ENCODE results near the gene LY6G5C.

The LY6G5C gene

DNA sequence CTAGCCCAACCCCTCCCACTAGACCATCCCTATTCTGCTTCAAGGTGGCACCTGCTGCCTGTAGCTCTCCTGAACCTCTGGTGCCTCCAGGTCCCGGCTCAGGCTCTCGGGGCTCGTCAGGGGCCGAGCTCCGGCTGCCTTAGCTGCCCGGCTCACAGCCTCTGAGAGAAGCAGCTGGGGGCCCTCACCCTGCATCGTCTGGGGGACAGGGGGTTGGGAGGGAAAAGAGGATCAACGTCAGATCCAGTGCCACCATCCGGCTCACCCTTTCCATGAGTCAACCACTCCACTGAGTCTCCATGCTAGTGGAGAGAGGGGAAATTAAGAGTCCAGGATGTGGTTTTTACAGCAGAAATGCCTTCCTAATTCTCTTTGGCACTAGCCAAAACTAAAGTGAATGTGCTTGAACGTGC, 41.4 kb downstream of the LY6G5C start:
- in situ Hi-C loops (cut with MboI; ENCODE audit: low pct_unique_long_range_greater_than_20kb, low sequenced_read_pairs, unreplicated experiment) = no loop called here
- TF ChIP-seq CTCF (IDR thresholded peaks at IDR 0.05; ENCODE audit: extremely low read depth, insufficient read depth, missing control alignments) = no peak
- no peak for DNase-seq (ENCODE audit: low spot score)

GRCh38 chr6:31639043-31639442, 41.8 kb downstream of the LY6G5C start:
- in situ Hi-C loops (cut with MboI; ENCODE audit: low pct_unique_long_range_greater_than_20kb, low sequenced_read_pairs, unreplicated experiment) = no loop called here
- TF ChIP-seq CTCF (IDR thresholded peaks at IDR 0.05; ENCODE audit: extremely low read depth, insufficient read depth, missing control alignments) = no peak
- no peak for DNase-seq (ENCODE audit: low spot score)

GRCh38 chr6:31636698-31637596, 43.9 kb downstream of the LY6G5C start:
- DNase-seq (ENCODE audit: low spot score) = no peak
- no peak for TF ChIP-seq CTCF (IDR thresholded peaks at IDR 0.05; ENCODE audit: extremely low read depth, insufficient read depth, missing control alignments)
- in situ Hi-C loops (cut with MboI; ENCODE audit: low pct_unique_long_range_greater_than_20kb, low sequenced_read_pairs, unreplicated experiment) = no loop called here

- no peak for DNase-seq (ENCODE audit: low spot score)
- in situ Hi-C loops (cut with MboI; ENCODE audit: low pct_unique_long_range_greater_than_20kb, low sequenced_read_pairs, unreplicated experiment) = no loop called here
- TF ChIP-seq CTCF (IDR thresholded peaks at IDR 0.05; ENCODE audit: extremely low read depth, insufficient read depth, missing control alignments) = no peak
These were observed 45.8 kb downstream of the LY6G5C start for GRCh38 chr6:31634969-31635575.

DNA sequence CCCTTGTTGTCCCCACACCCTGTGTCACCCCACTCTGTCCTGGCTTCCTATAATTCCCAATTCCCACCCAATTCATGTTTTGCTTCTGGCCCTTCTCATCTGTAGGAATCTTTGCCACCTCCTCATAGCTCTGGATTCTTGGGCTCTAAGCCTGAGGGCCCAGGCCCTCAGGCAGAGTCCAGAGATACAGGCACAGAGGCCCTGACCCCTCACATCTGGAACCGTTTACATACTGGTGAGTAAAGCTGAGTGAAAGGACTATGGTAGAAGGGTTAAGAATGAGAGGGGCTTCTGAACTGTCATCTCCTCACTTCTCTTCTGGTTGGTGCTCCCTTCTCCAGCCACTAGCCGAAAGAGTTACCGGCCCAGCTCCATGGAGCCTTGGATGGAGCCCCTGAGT, 46.7 kb downstream of the LY6G5C start:
- no peak for TF ChIP-seq CTCF (IDR thresholded peaks at IDR 0.05; ENCODE audit: extremely low read depth, insufficient read depth, missing control alignments)
- no peak for DNase-seq (ENCODE audit: low spot score)

DNA sequence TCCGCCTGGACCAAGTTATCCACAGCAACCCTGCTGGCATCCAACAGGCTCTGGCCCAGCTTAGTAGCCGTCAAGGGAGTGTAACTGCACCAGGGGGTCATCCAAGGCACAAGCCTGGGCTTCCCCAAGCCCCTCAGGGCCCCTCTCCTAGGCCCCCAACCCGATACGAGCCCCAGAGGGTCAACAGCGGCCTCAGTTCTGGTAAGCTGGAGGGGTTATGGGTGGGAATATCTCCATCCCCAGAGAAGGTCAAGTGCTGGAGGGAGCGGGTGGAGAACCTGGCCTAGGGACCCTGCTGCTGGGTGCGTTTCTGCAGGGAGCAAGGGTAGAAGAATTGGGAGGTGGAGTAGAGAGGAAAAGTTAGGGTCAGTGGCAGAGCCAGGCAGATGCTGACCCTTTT, 47.4 kb downstream of the LY6G5C start:
- DNase-seq (ENCODE audit: low spot score) = no peak
- in situ Hi-C loops (cut with MboI; ENCODE audit: low pct_unique_long_range_greater_than_20kb, low sequenced_read_pairs, unreplicated experiment) = no loop called here

More for the DNA sequence above, 46.7 kb downstream of the LY6G5C start:
- in situ Hi-C loops (cut with MboI; ENCODE audit: low pct_unique_long_range_greater_than_20kb, low sequenced_read_pairs, unreplicated experiment) = no loop called here

More for the DNA sequence above, 47.4 kb downstream of the LY6G5C start:
- no peak for TF ChIP-seq CTCF (IDR thresholded peaks at IDR 0.05; ENCODE audit: extremely low read depth, insufficient read depth, missing control alignments)
